Cardiac muscle cell (in vitro differentiated cells and primary cell): ENCODE measurements around the gene POP7. TPM values are rescaled to one million over a fixed set of nuclear protein-coding genes. Genes with fewer than 3 reads are reported as not detected.

Experiments used
- DNase-seq, 2 donors: peaks; one replicate each; pipeline versions ENCODE4 v3.0.0 to v3.0.0-alpha.2; 2010 to 2017; ENCODE audit warnings: low read depth in 1 of 2, low spot score in 1 of 2
- H3K27ac ChIP-seq: fragments of 200-600 bp; sonication (generic); 2 replicates; pipeline ENCODE4 v1.5.1; 2016
- H3K27me3 ChIP-seq: fragments of 200-600 bp; sonication (generic); 2 replicates; pipeline ENCODE4 v1.6.0; 2016; ENCODE audit warnings: control low read depth
- H3K36me3 ChIP-seq: fragments of 200-600 bp; sonication (generic); 2 replicates; pipeline ENCODE4 v1.5.1; 2016; ENCODE audit warnings: control low read depth
- H3K4me1 ChIP-seq: fragments of 200-600 bp; sonication (generic); 2 replicates; pipeline ENCODE4 v1.8.1; 2017; ENCODE audit warnings: low read depth, mild to moderate bottlenecking, mixed run types
- H3K4me3 ChIP-seq: fragments of 200-600 bp; sonication (generic); 2 replicates; pipeline ENCODE4 v1.5.1; 2016; ENCODE audit warnings: mild to moderate bottlenecking
- H3K9me3 ChIP-seq: fragments of 200-600 bp; sonication (generic); 2 replicates; pipeline ENCODE4 v1.5.1; 2017; ENCODE audit warnings: low read depth, mild to moderate bottlenecking, control low read depth
- CTCF ChIP-seq: IDR thresholded peaks from 2 replicates; pipeline ENCODE4 v1.5.1; 2012; ENCODE audit warnings: low read depth, mild to moderate bottlenecking, low read length
- polyA plus RNA-seq: library from polyadenylated mRNA; unstranded; fragments of >200 nt; fragmentation: Nextera tagmentation; extraction: Ambion mirVana; gene quantifications from 2 replicates; pipeline ENCODE4 v1.2.1, GENCODE V29; 2016
- total RNA-seq: library from RNA; depleted of rRNA; stranded (reverse); fragments of >200 nt; gene quantifications from 2 replicates; pipeline ENCODE4 v1.2.3, GENCODE V29; 2016

The POP7 gene
- total and polyA plus RNA-seq, 2 experiments from 2014 or later = 30.6 to 68.3 TPM

GRCh38 chr7:100686201-100686821 is 19.6 kb upstream of the POP7 start:
- DNase-seq = no peak
- H3K9me3 ChIP-seq = no peaks in the 10 kb centered on the region
- no peak overlapping the region for H3K27ac ChIP-seq
- no peak for TF ChIP-seq CTCF
- no peaks in the 10 kb centered on the region for H3K27me3 ChIP-seq
- H3K4me3 ChIP-seq = no peak overlapping the region
- peaks cover 46% of the 10 kb centered on the region for H3K36me3 ChIP-seq
- peaks cover 2% of the 10 kb centered on the region for H3K4me1 ChIP-seq

- Histone ChIP-seq H3K27ac (no peak overlapping the region), H3K36me3 (peaks cover 40% of the 10 kb centered on the region), H3K4me1 (peaks cover 6% of the 10 kb centered on the region), H3K9me3 (no peaks in the 10 kb centered on the region), H3K4me3 (no peak overlapping the region), H3K27me3 (no peaks in the 10 kb centered on the region)
- no peak for TF ChIP-seq CTCF
- DNase-seq = no peak
These were observed 19.1 kb upstream of the POP7 start for GRCh38 chr7:100686822-100687211.

DNA sequence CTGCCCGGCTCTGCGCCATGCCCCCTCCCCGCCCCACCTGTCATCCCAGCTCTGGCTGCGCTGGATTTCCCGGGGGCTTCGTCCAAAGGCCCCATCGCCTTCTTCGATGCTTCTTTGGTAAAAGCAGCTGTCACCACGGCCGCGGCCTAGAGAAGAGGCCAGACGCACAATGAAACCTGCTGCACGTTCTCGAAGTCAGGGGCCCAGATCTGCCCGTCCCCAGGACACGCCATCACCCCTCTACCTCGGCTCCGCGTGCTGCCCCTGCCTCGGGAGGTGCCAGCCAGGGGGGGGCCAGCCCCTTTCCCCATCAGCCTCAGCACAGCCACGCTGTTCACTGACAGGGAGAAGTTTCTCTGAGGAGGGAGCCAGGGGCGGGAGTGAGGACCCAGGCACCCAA is 18.7 kb upstream of the POP7 start:
- no peaks in the 10 kb centered on the region for H3K27me3 ChIP-seq
- H3K9me3 ChIP-seq = no peaks in the 10 kb centered on the region
- H3K4me1 ChIP-seq = peaks cover 10% of the 10 kb centered on the region
- no peak for TF ChIP-seq CTCF
- no peak overlapping the region for H3K4me3 ChIP-seq
- DNase-seq = no peak
- H3K36me3 ChIP-seq = peaks cover 39% of the 10 kb centered on the region
- no peak overlapping the region for H3K27ac ChIP-seq

- no peak for DNase-seq
- Histone ChIP-seq H3K27me3 (no peaks in the 10 kb centered on the region), H3K9me3 (no peaks in the 10 kb centered on the region), H3K36me3 (peaks cover 39% of the 10 kb centered on the region), H3K4me1 (peaks cover 16% of the 10 kb centered on the region), H3K27ac (no peak overlapping the region), H3K4me3 (no peak overlapping the region)
- no peak for TF ChIP-seq CTCF
These were observed 18.1 kb upstream of the POP7 start for GRCh38 chr7:100687751-100688300.

- H3K27ac ChIP-seq = no peak overlapping the region
- no peaks in the 10 kb centered on the region for H3K9me3 ChIP-seq
- peaks cover 36% of the 10 kb centered on the region for H3K36me3 ChIP-seq
- H3K4me3 ChIP-seq = no peak overlapping the region
- H3K4me1 ChIP-seq = peaks cover 16% of the 10 kb centered on the region
- no peaks in the 10 kb centered on the region for H3K27me3 ChIP-seq
- TF ChIP-seq CTCF = no peak
- no peak for DNase-seq
These were observed 17.5 kb upstream of the POP7 start for GRCh38 chr7:100688326-100688860.
